Kidney epithelial cell (primary cell): ENCODE measurements around the gene PYCR2. TPM values are rescaled to one million over a fixed set of nuclear protein-coding genes. Genes with fewer than 3 reads are reported as not detected.

Experiments used
- DNase-seq: peaks from one replicate; pipeline ENCODE4 v3.0.0-alpha.2; 2010; ENCODE audit warnings: low read depth
- H3K27me3 ChIP-seq: 2 replicates; pipeline ENCODE4 v1.6.0; 2011; ENCODE audit warnings: low read length; ENCODE audit not compliant: control insufficient read depth, insufficient read depth
- H3K36me3 ChIP-seq: 2 replicates; pipeline ENCODE4 v1.5.1; 2011; ENCODE audit warnings: low read length; ENCODE audit not compliant: control insufficient read depth, insufficient read depth
- H3K4me3 ChIP-seq: 2 replicates; pipeline ENCODE4 v1.5.1; 2011; ENCODE audit warnings: low read depth, mild to moderate bottlenecking, control low read depth, low read length
- total RNA-seq: library from RNA; depleted of rRNA; stranded (reverse); fragments of >200 nt; gene quantifications from 2 replicates; pipeline ENCODE4 v1.2.3, GENCODE V29; 2015
- TF ChIP-seq, protein P1 (sequence below): IDR thresholded peaks from 2 replicates; pipeline ENCODE4 v1.5.1; 2011; ENCODE audit warnings: mild to moderate bottlenecking, moderate library complexity, low read length, control low read depth, inconsistent platforms; ENCODE audit not compliant: insufficient read depth, poor library complexity, severe bottlenecking

Gene PYCR2
- total RNA-seq, 1 donor from 2014 or later: 51.2 TPM

- Histone ChIP-seq H3K36me3 (no peaks in the 10 kb centered on the region), H3K4me3 (peak within 1 kb of the TSS; percentile 92), H3K27me3 (no peaks in the 10 kb centered on the region)
- no peak for DNase-seq
- TF ChIP-seq, protein P1, sequence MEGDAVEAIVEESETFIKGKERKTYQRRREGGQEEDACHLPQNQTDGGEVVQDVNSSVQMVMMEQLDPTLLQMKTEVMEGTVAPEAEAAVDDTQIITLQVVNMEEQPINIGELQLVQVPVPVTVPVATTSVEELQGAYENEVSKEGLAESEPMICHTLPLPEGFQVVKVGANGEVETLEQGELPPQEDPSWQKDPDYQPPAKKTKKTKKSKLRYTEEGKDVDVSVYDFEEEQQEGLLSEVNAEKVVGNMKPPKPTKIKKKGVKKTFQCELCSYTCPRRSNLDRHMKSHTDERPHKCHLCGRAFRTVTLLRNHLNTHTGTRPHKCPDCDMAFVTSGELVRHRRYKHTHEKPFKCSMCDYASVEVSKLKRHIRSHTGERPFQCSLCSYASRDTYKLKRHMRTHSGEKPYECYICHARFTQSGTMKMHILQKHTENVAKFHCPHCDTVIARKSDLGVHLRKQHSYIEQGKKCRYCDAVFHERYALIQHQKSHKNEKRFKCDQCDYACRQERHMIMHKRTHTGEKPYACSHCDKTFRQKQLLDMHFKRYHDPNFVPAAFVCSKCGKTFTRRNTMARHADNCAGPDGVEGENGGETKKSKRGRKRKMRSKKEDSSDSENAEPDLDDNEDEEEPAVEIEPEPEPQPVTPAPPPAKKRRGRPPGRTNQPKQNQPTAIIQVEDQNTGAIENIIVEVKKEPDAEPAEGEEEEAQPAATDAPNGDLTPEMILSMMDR: no peak
Observed at GRCh38 chr1:225881959-225882693, 41.9 kb downstream of the PYCR2 start, which contains the start of gene TMEM63A. TMEM63A (minus strand) TSS chr1:225882380; CDS start chr1:225877580, 4,800 bp downstream.

GRCh38 chr1:225881081-225881958 lies 42.7 kb downstream of the PYCR2 start:
- no peak for DNase-seq
- Histone ChIP-seq H3K27me3 (no peaks in the 10 kb centered on the region), H3K36me3 (no peaks in the 10 kb centered on the region), H3K4me3 (peak overlapping the region; percentile 92)
- TF ChIP-seq, protein P1: no peak

- no peaks in the 10 kb centered on the region for H3K36me3 ChIP-seq
- no peaks in the 10 kb centered on the region for H3K27me3 ChIP-seq
- H3K4me3 ChIP-seq: no peak overlapping the region
- TF ChIP-seq, protein P1: no peak
- no peak for DNase-seq
Observed at GRCh38 chr1:225880636-225881035, 43.4 kb downstream of the PYCR2 start.

- no peaks in the 10 kb centered on the region for H3K27me3 ChIP-seq
- no peak overlapping the region for H3K4me3 ChIP-seq
- TF ChIP-seq, protein P1: no peak
- DNase-seq: no peak
- H3K36me3 ChIP-seq: no peaks in the 10 kb centered on the region
Observed at GRCh38 chr1:225880222-225880588, 43.8 kb downstream of the PYCR2 start.

- Histone ChIP-seq H3K27me3 (no peaks in the 10 kb centered on the region), H3K4me3 (no peak overlapping the region), H3K36me3 (no peaks in the 10 kb centered on the region)
- TF ChIP-seq, protein P1: no peak
- no peak for DNase-seq
Observed at GRCh38 chr1:225879521-225880221, 44.4 kb downstream of the PYCR2 start.
